IMR-90 (cell line): Measurements from ENCODE around the gene GRIN2A. TPM values are rescaled to one million over a fixed set of nuclear protein-coding genes. Genes with fewer than 3 reads are reported as not detected.

Experiments
- ATAC-seq: fragments of 200-7000 bp; cut with Tn5 transposase; 2 replicates; pipeline ENCODE4 v1.9.1; 2020; ENCODE audit warnings: low read depth, mild to moderate bottlenecking, moderate library complexity
- BruUV-seq: library from RNA; stranded (reverse); fragments of 400-500 nt; replicated peaks from 2 replicates; lab custom pipeline; 2021; lab: Mats Ljungman, UMichigan
- CTCF ChIA-PET: fragments of 300-600 bp; formaldehyde crosslinking; extraction: SDS; loops from one replicate; lab custom pipeline; 2021; ENCODE audit warnings: antibody characterized with exemption; lab: Yijun Ruan, JAX
- POLR2A ChIA-PET: fragments of 300-600 bp; sonication (Branson Sonifier 250); formaldehyde crosslinking; loops from one replicate; lab custom pipeline; 2022; ENCODE audit warnings: antibody characterized with exemption; ENCODE audit not compliant: unreplicated experiment; lab: Charles Lee
- DNase-seq: peaks from one replicate; pipeline ENCODE4 v3.0.0; 2013
- H2AFZ ChIP-seq: replicated peaks from 2 replicates; pipeline ENCODE3; 2013; ENCODE audit warnings: low read length, mild to moderate bottlenecking; ENCODE audit not compliant: poor library complexity
- H2AK5ac ChIP-seq: 2 replicates; pipeline ENCODE4 v1.6.1; 2013; ENCODE audit warnings: low read depth, low read length, inconsistent platforms
- H2AK9ac ChIP-seq: replicated peaks from 2 replicates; pipeline ENCODE3; 2013; ENCODE audit warnings: mild to moderate bottlenecking, low read depth, low read length, moderate library complexity; ENCODE audit not compliant: poor library complexity
- H2BK120ac ChIP-seq: 2 replicates; pipeline ENCODE4 v1.6.1; 2013; ENCODE audit warnings: low read depth, low read length, inconsistent platforms
- H2BK15ac ChIP-seq: 3 replicates; pipeline ENCODE4 v1.6.1; 2013; ENCODE audit warnings: low read depth, low read length, inconsistent platforms
- H2BK20ac ChIP-seq: 2 replicates; pipeline ENCODE4 v1.6.1; 2013; ENCODE audit warnings: low read depth, mild to moderate bottlenecking, inconsistent platforms, low read length, moderate library complexity
- H2BK5ac ChIP-seq: 2 replicates; pipeline ENCODE4 v1.6.1; 2013; ENCODE audit warnings: mild to moderate bottlenecking, low read depth, low read length, inconsistent platforms; ENCODE audit not compliant: poor library complexity, severe bottlenecking
- H3K14ac ChIP-seq: replicated peaks from 2 replicates; pipeline ENCODE4 v1.6.1; 2013; ENCODE audit warnings: low read depth, low read length, inconsistent platforms
- H3K18ac ChIP-seq: 2 replicates; pipeline ENCODE4 v1.6.1; 2013; ENCODE audit warnings: low read depth, low read length, control low read depth
- H3K23ac ChIP-seq: 2 replicates; pipeline ENCODE4 v1.6.1; 2013; ENCODE audit warnings: low read depth, low read length, inconsistent platforms
- H3K27ac ChIP-seq: 2 replicates; pipeline ENCODE4 v1.5.1; 2013; ENCODE audit warnings: mild to moderate bottlenecking, control low read depth, low read length; ENCODE audit not compliant: insufficient read depth
- H3K27me3 ChIP-seq: 2 replicates; pipeline ENCODE4 v1.6.1; 2013; ENCODE audit warnings: low read length; ENCODE audit not compliant: control insufficient read depth, insufficient read depth
- H3K36me3 ChIP-seq: 2 replicates; pipeline ENCODE4 v1.6.1; 2013; ENCODE audit warnings: low read length, mixed read lengths; ENCODE audit not compliant: control insufficient read depth, insufficient read depth
- H3K4ac ChIP-seq: 2 replicates; pipeline ENCODE4 v1.6.1; 2013; ENCODE audit warnings: low read depth, low read length, inconsistent platforms
- H3K4me1 ChIP-seq: 2 replicates; pipeline ENCODE4 v1.6.1; 2013; ENCODE audit warnings: low read length, mixed read lengths; ENCODE audit not compliant: control insufficient read depth, insufficient read depth
- H3K4me2 ChIP-seq: 2 replicates; pipeline ENCODE4 v1.6.1; 2013; ENCODE audit warnings: low read depth, mild to moderate bottlenecking, control low read depth, low read length, moderate library complexity
- H3K4me3 ChIP-seq: 2 replicates; pipeline ENCODE4 v1.5.1; 2013; ENCODE audit warnings: low read depth, mild to moderate bottlenecking, control low read depth, low read length, moderate library complexity; ENCODE audit not compliant: insufficient read depth
- H3K56ac ChIP-seq: 2 replicates; pipeline ENCODE4 v1.6.1; 2013; ENCODE audit warnings: low read length, inconsistent platforms; ENCODE audit not compliant: insufficient read depth; ENCODE audit errors: extremely low read depth
- H3K79me1 ChIP-seq, 2 experiments: 2 replicates each; pipeline ENCODE4 v1.6.1; 2013; ENCODE audit warnings: low read length in 2 of 2, inconsistent platforms in 1 of 2, low read depth in 1 of 2
- H3K9ac ChIP-seq: 2 replicates; pipeline ENCODE4 v1.6.1; 2013; ENCODE audit warnings: low read depth, low read length, control low read depth
- H3K9me1 ChIP-seq: 2 replicates; pipeline ENCODE4 v1.6.1; 2013; ENCODE audit warnings: low read length, inconsistent platforms; ENCODE audit not compliant: insufficient read depth
- H3K9me3 ChIP-seq: 2 replicates; pipeline ENCODE4 v1.6.1; 2013; ENCODE audit warnings: low read length; ENCODE audit not compliant: control insufficient read depth, insufficient read depth
- H4K20me1 ChIP-seq: 2 replicates; pipeline ENCODE4 v1.6.1; 2013; ENCODE audit warnings: low read length, inconsistent platforms; ENCODE audit not compliant: insufficient read depth
- H4K5ac ChIP-seq: 2 replicates; pipeline ENCODE4 v1.6.1; 2013; ENCODE audit warnings: mild to moderate bottlenecking, low read depth, low read length, control low read depth
- H4K8ac ChIP-seq, 2 experiments: 2 replicates each; pipeline ENCODE4 v1.6.1; 2013; ENCODE audit warnings: low read depth in 2 of 2, low read length in 2 of 2, control low read depth in 1 of 2, inconsistent platforms in 1 of 2
- H4K91ac ChIP-seq: 2 replicates; pipeline ENCODE4 v1.6.1; 2013; ENCODE audit warnings: low read depth, low read length, inconsistent platforms; ENCODE audit not compliant: insufficient read depth
- CEBPB ChIP-seq: IDR thresholded peaks from 2 replicates; pipeline ENCODE4 v1.6.1; 2012; ENCODE audit warnings: low read depth, low read length, improper control_type of control experiment
- CHD1 ChIP-seq: IDR thresholded peaks from 2 replicates; pipeline ENCODE4 v1.6.1; 2012; ENCODE audit warnings: low read depth, low read length, improper control_type of control experiment
- CTCF ChIP-seq: conservative IDR thresholded peaks from 2 replicates; pipeline ENCODE4 v1.5.1; 2012; ENCODE audit warnings: mild to moderate bottlenecking, low read depth, low read length, improper control_type of control experiment
- FOS ChIP-seq: fragments of 150-350 bp; IDR thresholded peaks from 2 replicates; pipeline ENCODE4 v1.6.1; 2016; ENCODE audit warnings: low read depth, low read length
- MAFK ChIP-seq: IDR thresholded peaks from 2 replicates; pipeline ENCODE4 v1.6.1; 2012; ENCODE audit warnings: low read depth, low read length, improper control_type of control experiment
- NFE2L2 ChIP-seq: fragments of 150-350 bp; IDR thresholded peaks from 2 replicates; pipeline ENCODE4 v1.6.1; 2016; ENCODE audit warnings: low read depth, mild to moderate bottlenecking, low read length
- RCOR1 ChIP-seq: IDR thresholded peaks from 2 replicates; pipeline ENCODE4 v1.6.1; 2012; ENCODE audit warnings: mild to moderate bottlenecking, low read length, improper control_type of control experiment; ENCODE audit not compliant: insufficient replicate concordance
- WGBS, 2 experiments: methylation state at CpG; one replicate each; pipeline versions ENCODE4 v1.1.5 to v1.1.7; 2013; ENCODE audit warnings: missing lambda C conversion rate in 2 of 2; ENCODE audit not compliant: insufficient read length in 1 of 2; ENCODE audit errors: extremely low coverage in 2 of 2; 5-methylcytosine and 5-hydroxymethylcytosine counted together
- dilution Hi-C: fragments of 300-500 bp; cut with HindIII; formaldehyde crosslinking; loops from one replicate; pipeline ENCODE4 v1.14.3; 2018; ENCODE audit warnings: low sequenced_read_pairs; ENCODE audit not compliant: unreplicated experiment
- in situ Hi-C: fragments of 300-500 bp; cut with MboI; formaldehyde crosslinking; loops from 3 replicates; pipeline ENCODE4 v1.14.3; 2019; ENCODE audit warnings: low sequenced_read_pairs, inconsistent platforms, mixed read lengths
- intact Hi-C: fragments of 100-400 bp; cut with micrococcal nuclease; formaldehyde crosslinking; loops from 2 replicates; pipeline ENCODE4 v1.10.0; 2022
- polyA plus RNA-seq, 3 experiments: library from polyadenylated mRNA; depleted of rRNA; stranded (reverse); fragments of >200 nt; gene quantifications; 2 replicates each; pipeline ENCODE4 v1.2.3, GENCODE V29; 2012; ENCODE audit warnings: low replicate concordance in 1 of 3
- total RNA-seq: library from RNA; depleted of rRNA; stranded (reverse); fragments of >200 nt; gene quantifications from 2 replicates; pipeline ENCODE4 v1.2.3, GENCODE V29; 2012
- TF ChIP-seq, protein P1 (sequence below): fragments of 150-350 bp; IDR thresholded peaks from 2 replicates; pipeline ENCODE4 v1.6.1; 2017; ENCODE audit warnings: mild to moderate bottlenecking, antibody characterized with exemption, low read length, low read depth

GRIN2A gene
- total and polyA plus RNA-seq, 2 of the 4 experiments (the other 2 are of a cell fraction) = under 0.01 TPM; not detected in 1

GRCh38 chr16:10039220-10040096 is 142.8 kb downstream of the GRIN2A start:
- H2AK5ac ChIP-seq = no peak overlapping the region
- H4K91ac ChIP-seq = no peak overlapping the region
- H3K9me1 ChIP-seq = no peaks in the 10 kb centered on the region
- no peak overlapping the region for H3K23ac ChIP-seq
- H3K9ac ChIP-seq = no peak overlapping the region
- H3K4me3 ChIP-seq = no peak overlapping the region
- in situ Hi-C loops (no loop called here), intact Hi-C loops (no loop called here), dilution Hi-C loops (no loop called here)
- no peaks in the 10 kb centered on the region for H3K4me1 ChIP-seq
- no peak overlapping the region for H2BK120ac ChIP-seq
- H2BK20ac ChIP-seq = no peak overlapping the region
- H2AK9ac ChIP-seq = peak overlapping the region; percentile 28
- no TSS peak for BruUV-seq
- TF ChIP-seq CEBPB (no peak), CTCF (no peak), FOS (no peak), RCOR1 (no peak), CHD1 (no peak), NFE2L2 (no peak), MAFK (no peak)
- TF ChIP-seq, protein P1, sequence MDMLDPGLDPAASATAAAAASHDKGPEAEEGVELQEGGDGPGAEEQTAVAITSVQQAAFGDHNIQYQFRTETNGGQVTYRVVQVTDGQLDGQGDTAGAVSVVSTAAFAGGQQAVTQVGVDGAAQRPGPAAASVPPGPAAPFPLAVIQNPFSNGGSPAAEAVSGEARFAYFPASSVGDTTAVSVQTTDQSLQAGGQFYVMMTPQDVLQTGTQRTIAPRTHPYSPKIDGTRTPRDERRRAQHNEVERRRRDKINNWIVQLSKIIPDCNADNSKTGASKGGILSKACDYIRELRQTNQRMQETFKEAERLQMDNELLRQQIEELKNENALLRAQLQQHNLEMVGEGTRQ = no peak
- H3K56ac ChIP-seq = no peak overlapping the region
- ATAC-seq = no peak
- peak overlapping the region; percentile 82 for H2BK5ac ChIP-seq
- no peak for DNase-seq
- no peak overlapping the region for H2BK15ac ChIP-seq
- peaks cover 24% of the 10 kb centered on the region for H3K9me3 ChIP-seq
- no peak overlapping the region for H2AFZ ChIP-seq
- H3K4me2 ChIP-seq = no peak overlapping the region
- H3K18ac ChIP-seq = no peak overlapping the region
- POLR2A ChIA-PET = no interaction called here
- H3K4ac ChIP-seq = no peak overlapping the region
- no peak overlapping the region for H4K5ac ChIP-seq
- no peak overlapping the region for H4K8ac ChIP-seq
- H3K27ac ChIP-seq = no peak overlapping the region
- no peaks in the 10 kb centered on the region for H4K20me1 ChIP-seq
- H3K36me3 ChIP-seq = no peaks in the 10 kb centered on the region
- no CpG with 5 or more reads among the region's 28 CpGs for WGBS, 2 experiments
- H3K79me1 ChIP-seq = no peaks in the 10 kb centered on the region
- no peak overlapping the region for H3K14ac ChIP-seq
- H3K27me3 ChIP-seq = no peaks in the 10 kb centered on the region
- CTCF ChIA-PET = no interaction called here
